Activated CD8-positive, alpha-beta memory T cell treated with anti-CD3 and anti-CD28 coated beads for 1 hour (primary cell): Measurements from ENCODE around the gene PTGER4.
"Not testable (repeated sequence)": the region's sequence is repeated elsewhere in the genome, so short reads cannot be mapped to it uniquely, and the experiment has no call there.

Experiments used
- DNase-seq, 2 donors: peaks; one replicate each; pipeline ENCODE4 v3.0.0-alpha.2; 2020; ENCODE audit warnings: low read depth in 1 of 2; ENCODE audit errors: extremely low read depth in 1 of 2

Gene PTGER4

DNA sequence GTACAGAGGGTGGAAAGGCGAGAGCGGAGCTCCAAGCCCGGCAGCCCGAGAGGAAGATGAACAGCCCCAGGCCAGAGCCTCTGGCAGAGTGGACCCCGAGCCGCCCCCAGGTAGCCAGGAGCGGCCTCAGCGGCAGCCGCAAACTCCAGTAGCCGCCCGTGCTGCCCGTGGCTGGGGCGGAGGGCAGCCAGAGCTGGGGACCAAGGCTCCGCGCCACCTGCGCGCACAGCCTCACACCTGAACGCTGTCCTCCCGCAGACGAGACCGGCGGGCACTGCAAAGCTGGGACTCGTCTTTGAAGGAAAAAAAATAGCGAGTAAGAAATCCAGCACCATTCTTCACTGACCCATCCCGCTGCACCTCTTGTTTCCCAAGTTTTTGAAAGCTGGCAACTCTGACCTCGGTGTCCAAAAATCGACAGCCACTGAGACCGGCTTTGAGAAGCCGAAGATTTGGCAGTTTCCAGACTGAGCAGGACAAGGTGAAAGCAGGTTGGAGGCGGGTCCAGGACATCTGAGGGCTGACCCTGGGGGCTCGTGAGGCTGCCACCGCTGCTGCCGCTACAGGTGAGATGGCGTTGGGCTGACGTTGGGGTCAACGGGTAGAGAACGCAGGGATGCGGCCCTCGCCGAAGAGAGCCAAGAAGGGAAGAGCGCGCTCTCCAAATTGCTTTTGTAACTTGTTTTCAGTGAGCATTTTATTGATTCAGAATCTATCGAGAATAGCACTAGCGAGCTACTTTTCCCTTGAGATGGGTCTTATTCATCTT, at the start of gene PTGER4:
PTGER4 (plus strand) TSS at position 3 of the 769 bp plus-strand sequence. CDS start 1,079 bp downstream, outside the sequence.
- no peak for DNase-seq

- DNase-seq = no peak
These were observed 49.6 kb upstream of the PTGER4 start for GRCh38 chr5:40630126-40630525.

DNA sequence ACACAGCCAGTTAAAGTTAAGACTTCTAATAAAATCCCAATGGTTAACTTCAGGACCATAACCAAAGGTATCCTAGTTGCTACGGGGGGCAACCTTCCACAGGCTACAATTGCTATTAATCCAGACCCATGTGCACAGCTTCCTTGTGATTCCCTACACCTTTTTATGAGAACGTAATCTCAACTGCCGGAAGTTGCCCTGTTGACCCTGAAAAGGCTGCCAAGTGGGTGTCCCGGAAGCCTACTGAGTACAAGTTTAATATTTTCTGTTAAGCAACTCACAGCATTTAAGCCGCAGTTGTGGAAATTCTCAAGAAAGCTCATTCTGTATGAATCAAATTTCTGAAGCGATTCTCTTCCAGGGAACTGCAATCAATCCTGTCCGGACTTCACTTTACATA, 48.5 kb upstream of the PTGER4 start:
- no peak for DNase-seq

DNA sequence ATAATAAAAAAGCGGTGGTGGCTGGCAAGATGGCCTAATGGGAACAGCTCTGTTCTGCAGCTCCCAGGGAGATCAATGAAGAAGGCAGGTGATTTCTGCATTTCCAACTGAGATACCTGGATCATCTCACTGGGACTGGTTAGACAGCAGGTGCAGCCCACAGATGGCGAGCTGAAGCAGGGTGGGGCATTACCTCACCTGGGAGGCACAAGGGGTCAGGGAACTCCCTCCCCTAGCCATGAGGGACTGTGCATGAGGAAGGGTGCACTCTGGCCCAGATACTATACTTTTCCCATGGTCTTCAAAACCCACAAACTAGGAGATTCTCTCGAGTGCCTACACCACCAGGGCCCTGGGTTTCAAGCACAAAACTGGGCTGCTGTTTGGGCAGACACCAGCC, 45.6 kb upstream of the PTGER4 start:
- no peak for DNase-seq

- no peak for DNase-seq
These were observed 45.1 kb upstream of the PTGER4 start for GRCh38 chr5:40634593-40634992.

DNA sequence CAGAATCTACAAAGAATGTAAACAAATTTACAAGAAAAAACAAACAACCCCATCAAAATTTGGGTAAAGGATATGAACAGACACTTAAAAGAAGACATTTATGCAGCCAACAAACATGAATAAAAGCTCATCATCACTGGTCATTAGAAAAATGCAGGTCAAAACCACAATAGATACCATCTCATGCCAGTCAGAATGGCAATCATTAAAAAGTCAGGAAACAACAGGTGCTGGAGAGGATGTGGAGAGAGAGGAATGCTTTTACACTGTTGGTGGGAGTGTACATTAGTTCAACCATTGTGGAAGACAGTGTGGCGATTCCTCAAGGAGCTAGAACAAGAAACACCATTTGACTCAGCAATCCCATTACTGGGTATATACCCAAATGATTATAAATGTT, 40.2 kb upstream of the PTGER4 start:
- DNase-seq = not testable (repeated sequence)

DNA sequence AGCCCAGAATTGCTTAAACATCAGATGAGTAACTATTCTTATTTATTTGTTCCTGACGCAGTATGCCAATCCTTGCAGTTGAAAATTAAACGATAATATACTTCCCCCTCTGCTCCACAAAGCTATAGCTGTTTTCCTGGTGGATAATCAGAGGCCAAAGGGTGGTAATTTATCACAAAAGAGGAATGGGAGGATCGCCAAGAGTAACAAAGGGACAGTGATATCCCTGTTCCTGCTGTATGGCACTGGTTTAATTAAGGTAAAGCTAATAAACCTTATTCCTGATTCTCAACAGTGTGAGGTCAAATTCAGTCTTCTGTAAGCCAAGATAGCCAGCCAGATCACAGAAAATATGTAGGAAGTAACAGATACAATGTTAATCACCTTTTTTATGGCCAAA, 33.4 kb upstream of the PTGER4 start:
- DNase-seq = no peak

DNA sequence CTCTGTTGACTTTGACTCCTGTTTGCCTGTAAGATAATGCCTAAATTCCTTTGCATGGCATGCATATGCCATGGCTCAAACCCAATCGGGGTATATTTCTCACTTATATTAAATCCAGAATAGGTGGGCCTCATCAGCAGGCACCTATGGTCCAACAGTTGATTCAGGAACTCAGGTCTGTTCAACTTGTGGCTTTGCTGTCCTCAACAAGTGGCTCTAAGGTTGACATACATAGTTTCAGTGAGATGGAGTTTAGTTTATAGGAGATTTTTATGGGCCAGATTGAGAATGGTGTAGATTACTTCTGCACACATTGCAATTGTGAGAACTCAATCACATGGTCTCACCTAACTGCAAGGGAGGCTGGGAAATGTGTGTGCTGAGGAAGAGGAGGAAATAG, 31.6 kb upstream of the PTGER4 start:
- DNase-seq = no peak

DNA sequence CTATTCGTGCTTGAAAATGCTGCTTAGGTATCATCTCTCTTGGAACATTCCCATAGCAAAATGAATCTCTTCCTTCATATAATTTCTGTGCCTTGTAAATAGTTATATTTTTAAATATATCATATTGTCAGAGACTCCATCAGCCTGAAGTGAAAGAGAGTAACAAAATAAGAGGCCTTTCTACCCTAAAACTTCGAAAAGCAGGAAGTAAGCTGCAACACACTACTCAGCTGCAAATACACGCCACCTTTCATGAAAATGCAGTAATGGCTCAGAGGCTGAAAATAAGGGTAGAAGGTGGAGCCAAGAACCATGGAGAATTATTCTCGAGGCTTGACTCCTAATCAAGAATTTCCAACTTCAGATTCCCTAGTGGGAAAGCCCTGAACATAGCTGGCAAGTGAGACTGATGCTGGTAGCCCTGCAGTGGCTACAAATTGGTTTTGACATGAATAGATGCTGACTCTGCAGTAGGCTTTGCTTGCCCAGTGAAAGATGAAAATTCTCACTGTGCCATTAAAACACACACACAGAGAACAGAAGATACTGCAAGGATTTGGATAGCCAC, 30.2 kb upstream of the PTGER4 start:
- no peak for DNase-seq

GRCh38 chr5:40651201-40651600, 28.5 kb upstream of the PTGER4 start:
- DNase-seq = no peak

- DNase-seq = no peak
These were observed 27.1 kb upstream of the PTGER4 start for GRCh38 chr5:40652441-40653220.

DNA sequence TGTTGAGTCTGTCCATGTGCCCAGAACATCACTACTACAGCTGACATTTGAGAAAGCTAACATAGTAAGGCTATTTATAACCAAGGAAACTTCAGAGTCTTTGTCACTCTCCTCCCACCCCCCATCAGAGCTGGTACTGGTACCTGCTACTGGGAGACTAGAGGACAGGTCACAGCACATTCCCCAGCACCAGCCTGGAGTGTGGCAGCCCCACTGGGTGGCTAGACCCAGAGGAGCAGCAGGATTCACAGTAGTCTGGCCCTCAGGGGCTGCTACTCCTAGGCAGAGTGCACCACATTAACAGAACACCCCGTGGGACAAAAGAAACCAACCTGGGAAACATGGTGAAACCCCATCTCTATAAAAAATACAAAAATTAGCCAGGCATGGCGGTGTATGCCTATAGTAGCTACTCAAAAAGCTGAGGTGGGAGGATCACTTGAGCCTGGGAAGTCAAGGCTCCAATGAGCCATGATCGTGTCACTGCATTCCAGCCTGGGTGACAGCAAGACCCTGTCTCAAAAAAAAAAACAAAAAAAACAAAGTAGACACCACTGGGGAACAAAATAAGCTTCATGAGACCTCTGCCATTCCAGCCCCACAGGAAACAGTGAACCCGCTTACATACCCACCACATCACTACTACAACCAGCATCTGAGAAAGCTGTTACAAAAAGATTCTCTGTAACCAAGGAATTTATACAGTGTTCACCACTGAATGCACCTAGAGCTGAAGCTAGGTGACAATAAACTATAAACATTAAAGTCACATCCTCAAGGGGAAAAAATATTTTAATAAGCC, 26.3 kb upstream of the PTGER4 start:
- DNase-seq = no peak

DNA sequence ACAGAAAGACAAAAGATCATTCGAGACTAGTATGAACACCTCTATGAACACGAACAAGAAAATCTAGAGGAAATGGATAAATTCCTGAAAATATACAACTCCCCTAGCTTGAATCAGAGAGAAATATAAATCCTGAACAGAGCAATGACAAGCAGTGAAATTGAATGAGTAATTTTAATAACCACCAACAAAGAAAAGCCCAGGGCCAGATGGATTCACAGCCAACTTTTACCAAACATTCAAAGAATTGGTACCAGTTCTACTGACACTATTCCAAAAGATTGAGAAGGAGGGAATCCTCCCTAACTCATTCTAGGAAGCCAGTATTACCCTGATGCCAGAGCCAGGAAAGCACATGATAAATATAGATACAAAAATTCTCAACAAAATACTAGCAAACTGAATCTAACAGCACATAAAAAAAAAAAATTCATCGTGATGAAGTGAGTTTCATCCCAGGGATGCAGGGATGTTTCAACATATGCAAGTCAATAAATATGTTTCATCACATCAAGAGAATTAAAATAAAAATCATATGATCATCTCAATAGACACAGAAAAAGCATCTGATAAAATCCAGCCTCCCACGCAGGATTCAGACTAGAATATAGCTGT, 25.2 kb upstream of the PTGER4 start:
- no peak for DNase-seq

- no peak for DNase-seq
These were observed 24.6 kb upstream of the PTGER4 start for GRCh38 chr5:40655138-40655537.

- DNase-seq = not testable (repeated sequence)
These were observed 23.6 kb upstream of the PTGER4 start for GRCh38 chr5:40656091-40656490.

DNA sequence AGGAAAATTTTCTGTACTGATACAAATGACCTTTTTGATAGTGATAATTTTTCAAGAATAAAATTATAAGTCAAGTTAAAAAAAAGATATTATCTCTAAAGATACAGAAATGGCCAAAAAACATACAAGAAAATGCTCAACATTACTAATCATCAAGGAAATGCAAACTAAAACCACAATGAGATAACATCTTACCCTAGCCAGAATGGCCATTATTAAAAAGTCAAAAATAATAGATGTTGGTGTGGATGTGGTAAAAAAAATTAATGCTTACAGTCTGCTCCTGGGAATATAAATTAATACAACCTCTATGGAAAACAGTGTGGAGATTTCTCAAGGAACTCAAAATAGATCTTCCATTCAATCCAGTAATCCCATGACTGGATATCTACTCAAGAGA, 22.9 kb upstream of the PTGER4 start:
- no peak for DNase-seq

- DNase-seq = no peak
These were observed 19.0 kb upstream of the PTGER4 start for GRCh38 chr5:40660751-40661150.

DNA sequence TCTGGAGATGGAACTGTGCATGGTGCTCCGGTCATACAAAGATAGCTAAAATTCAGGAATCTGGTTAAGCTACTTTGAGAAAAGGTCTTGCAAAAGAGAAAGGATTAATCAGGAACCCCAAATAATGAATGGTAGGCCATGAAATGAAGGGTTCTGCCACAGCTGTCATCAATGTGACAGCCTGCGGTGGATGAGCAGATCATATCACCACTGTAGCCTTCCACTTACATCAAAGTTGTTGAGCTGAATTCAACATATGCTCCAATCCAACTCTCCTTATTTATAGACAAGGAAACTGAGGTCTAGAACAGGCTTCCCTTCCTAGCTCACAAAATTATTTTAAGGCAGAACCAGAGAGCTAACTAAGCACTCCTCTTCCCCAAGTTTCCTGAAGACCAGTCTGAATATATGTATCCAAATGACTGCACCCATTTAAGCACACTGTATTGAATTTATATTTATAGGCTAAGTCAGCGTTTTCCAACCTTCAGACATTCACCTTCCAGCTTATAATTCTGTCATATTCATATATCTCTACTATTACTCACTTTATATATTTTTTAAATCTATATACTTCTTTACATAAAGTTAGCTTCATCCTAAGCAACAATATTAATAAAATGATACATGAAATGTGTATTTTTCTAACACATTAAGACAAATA, 13.9 kb upstream of the PTGER4 start:
- DNase-seq = no peak

DNA sequence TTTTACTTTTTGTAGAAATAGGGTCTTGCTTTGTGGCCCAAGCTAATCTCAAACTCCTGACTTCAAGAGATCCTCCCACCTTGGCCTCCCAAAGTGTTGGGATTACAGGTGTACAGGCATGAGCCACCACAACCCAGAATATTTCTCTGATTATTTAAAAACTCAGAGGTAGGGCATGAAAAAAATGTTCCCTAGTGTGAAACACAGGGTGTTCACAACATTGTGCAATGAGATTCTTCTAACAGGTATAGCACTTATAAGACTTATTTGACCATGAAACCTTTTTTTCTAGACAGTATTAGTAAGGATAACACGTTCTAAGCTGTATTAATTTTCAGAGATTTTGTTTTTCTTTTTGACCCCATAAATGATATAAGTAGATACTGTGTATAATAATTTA, 13.1 kb upstream of the PTGER4 start:
- no peak for DNase-seq

DNA sequence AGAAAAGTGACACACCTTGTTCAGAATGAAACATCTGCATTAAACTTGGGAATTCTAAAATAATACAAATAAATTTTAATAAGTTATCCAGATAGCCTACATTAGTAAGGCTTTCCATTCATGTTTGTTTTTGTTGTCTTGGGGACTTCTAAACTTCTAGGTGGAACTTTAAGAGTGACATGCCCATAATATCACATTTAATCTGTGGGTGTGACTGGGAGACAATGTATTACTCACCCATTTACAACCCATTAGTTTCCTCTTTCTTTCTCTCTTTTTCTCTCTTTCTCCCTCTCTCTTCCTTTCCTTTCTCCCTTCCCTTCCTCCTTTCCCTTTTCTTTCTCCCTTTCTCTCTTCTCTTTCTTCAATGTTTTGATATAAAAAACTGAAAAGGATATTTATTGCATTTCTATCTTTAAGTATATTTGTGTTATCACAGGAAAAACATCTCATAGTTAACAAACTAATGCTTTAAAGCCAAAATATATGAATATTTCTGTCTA, 12.5 kb upstream of the PTGER4 start:
- DNase-seq = no peak
